Spleen (tissue), 7 donors: Measurements from ENCODE around the gene ZNF367.

Experiments
- CTCF ChIP-seq, 11 experiments: fragments of 200-600 bp in 7 of 11; fragments of 450-650 bp in 4 of 11; sonication (generic) in 4 of 11; IDR thresholded peaks in 8 of 11; conservative IDR thresholded peaks in 3 of 11; 1 replicate in 7 of 11; 2 replicates in 4 of 11; pipeline versions ENCODE4 v1.4.0 to v1.8.0; 2016 to 2021; ENCODE audit warnings: antibody characterized with exemption in 11 of 11, inconsistent platforms in 4 of 11, mild to moderate bottlenecking in 1 of 11
- POLR2AphosphoS5 ChIP-seq, 3 donors: sonication (generic); formaldehyde crosslinking; IDR thresholded peaks; one replicate each; pipeline ENCODE4 v1.5.1; 2017; ENCODE audit warnings: antibody characterized with exemption in 3 of 3
- donor health status: DM: no; HTN: no; CAD: no; lungs with moderate emphysema.
- donor health status: DM: no; HTN: no; CAD: no.
- donor health status: DM: no; HTN: no; CAD: no.

- no peak for TF ChIP-seq CTCF (IDR thresholded peaks at IDR 0.05 in 8 of 11, conservative IDR thresholded peaks at IDR 0.05 in 3 of 11)
- TF ChIP-seq POLR2AphosphoS5 (IDR thresholded peaks at IDR 0.05): no peak
Observed at GRCh38 chr9:96436063-96436455, 17.9 kb upstream of the ZNF367 start.
